NCI-H82 (cell line): ENCODE data around the gene OS9.
"Not testable (repeated sequence)": the region's sequence is repeated elsewhere in the genome, so short reads cannot be mapped to it uniquely, and the experiment has no call there.

Source experiments
- DNase-seq: peaks from one replicate; lab custom pipeline; 2025; lab: John Stamatoyannopoulos, UW

The OS9 gene

GRCh38 chr12:57695770-57696432, 2.0 kb downstream of the OS9 start:
- DNase-seq: no peak

- no peak for DNase-seq
Measured at GRCh38 chr12:57697076-57697475, 3.1 kb downstream of the OS9 start.

GRCh38 chr12:57698414-57698813, 4.5 kb downstream of the OS9 start:
- no peak for DNase-seq

GRCh38 chr12:57700317-57700716, 6.4 kb downstream of the OS9 start:
- no peak for DNase-seq

GRCh38 chr12:57707250-57707649, 13.3 kb downstream of the OS9 start:
- no peak for DNase-seq

GRCh38 chr12:57708296-57708695, 14.4 kb downstream of the OS9 start:
- no peak for DNase-seq

- no peak for DNase-seq
Measured at GRCh38 chr12:57712701-57713100, 18.8 kb downstream of the OS9 start.

GRCh38 chr12:57713209-57713608, 19.3 kb downstream of the OS9 start:
- DNase-seq: no peak

- peak; percentile 33 for DNase-seq
Measured at GRCh38 chr12:57715036-57715748, 21.3 kb downstream of the OS9 start.

GRCh38 chr12:57715786-57716185, 21.9 kb downstream of the OS9 start:
- no peak for DNase-seq

GRCh38 chr12:57716305-57716704, 22.4 kb downstream of the OS9 start:
- DNase-seq: no peak

- no peak for DNase-seq
Measured at GRCh38 chr12:57717131-57717530, 23.2 kb downstream of the OS9 start.

- DNase-seq: no peak
Measured at GRCh38 chr12:57717846-57718640, 24.1 kb downstream of the OS9 start.

- no peak for DNase-seq
Measured at GRCh38 chr12:57718641-57719528, 25.0 kb downstream of the OS9 start.

GRCh38 chr12:57719777-57720605, 26.1 kb downstream of the OS9 start:
- no peak for DNase-seq

GRCh38 chr12:57720606-57721595, 27.0 kb downstream of the OS9 start:
- DNase-seq: no peak

- not testable (repeated sequence) for DNase-seq
Measured at GRCh38 chr12:57721846-57722608, 28.1 kb downstream of the OS9 start.

GRCh38 chr12:57722716-57723629, 29.0 kb downstream of the OS9 start:
- DNase-seq: no peak
